ENCODE data around the gene ANTXR1.

DNA sequence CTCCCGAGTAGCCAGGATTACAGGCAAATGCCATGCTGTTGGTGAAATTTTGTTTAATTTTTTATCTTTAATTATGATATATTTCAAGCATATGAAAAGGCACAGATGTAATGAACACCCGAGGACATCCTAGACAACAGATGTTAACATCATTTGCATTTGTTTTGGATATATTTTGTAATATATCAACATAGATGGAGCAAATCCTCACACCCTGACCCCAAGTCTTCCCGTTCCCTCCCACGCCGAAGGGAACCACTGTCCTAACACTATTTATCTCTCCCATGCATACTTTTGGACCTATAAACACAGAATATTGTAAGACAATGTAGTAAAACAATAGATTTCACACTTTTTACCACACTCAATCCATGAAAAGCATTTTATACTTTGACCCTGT, 274.6 kb downstream of the ANTXR1 start:
- TF ChIP-seq CTCF (conservative IDR thresholded peaks at IDR 0.05) (no peak), EZH2 (IDR thresholded peaks at IDR 0.05; ENCODE audit: low read depth) (no peak)
